Smooth muscle cell (in vitro differentiated cells): ENCODE data around the gene LYZL4. TPM values are rescaled to one million over a fixed set of nuclear protein-coding genes. Genes with fewer than 3 reads are reported as not detected.

Experiments
- DNase-seq: peaks from one replicate; lab custom pipeline; 2025; ENCODE audit not compliant: unreplicated experiment; lab: John Stamatoyannopoulos, UW
- H2AFZ ChIP-seq: fragments of 200-600 bp; sonication (generic); 2 replicates; pipeline ENCODE4 v1.6.0; 2016; ENCODE audit warnings: antibody characterized with exemption, low read depth, mild to moderate bottlenecking
- H3F3A ChIP-seq: fragments of 200-600 bp; sonication (generic); 2 replicates; pipeline ENCODE4 v1.6.0; 2017; ENCODE audit warnings: antibody characterized with exemption, low read depth
- H3K27ac ChIP-seq: fragments of 200-600 bp; sonication (generic); 2 replicates; pipeline ENCODE4 v1.5.1; 2016; ENCODE audit warnings: low read depth, mild to moderate bottlenecking
- H3K27me3 ChIP-seq: fragments of 200-600 bp; sonication (generic); 2 replicates; pipeline ENCODE4 v1.6.1; 2016; ENCODE audit warnings: low read depth, mild to moderate bottlenecking
- H3K36me3 ChIP-seq: fragments of 200-600 bp; sonication (generic); 2 replicates; pipeline ENCODE4 v1.5.1; 2016; ENCODE audit warnings: low read depth
- H3K4me1 ChIP-seq: fragments of 200-600 bp; sonication (generic); 2 replicates; pipeline ENCODE4 v1.5.1; 2016; ENCODE audit warnings: low read depth
- H3K4me2 ChIP-seq: fragments of 200-600 bp; sonication (generic); 2 replicates; pipeline ENCODE4 v1.6.0; 2016; ENCODE audit warnings: mild to moderate bottlenecking
- H3K4me3 ChIP-seq: fragments of 200-600 bp; sonication (generic); 2 replicates; pipeline ENCODE4 v1.5.1; 2016; ENCODE audit warnings: mild to moderate bottlenecking
- H3K79me2 ChIP-seq: fragments of 200-600 bp; sonication (generic); 2 replicates; pipeline ENCODE4 v1.6.0; 2016; ENCODE audit warnings: low read depth, mild to moderate bottlenecking
- H3K9ac ChIP-seq: fragments of 200-600 bp; sonication (generic); 2 replicates; pipeline ENCODE4 v1.6.0; 2016; ENCODE audit warnings: low read depth
- H3K9me3 ChIP-seq: fragments of 200-600 bp; sonication (generic); replicated peaks from 2 replicates; pipeline ENCODE4 v1.5.1; 2016; ENCODE audit warnings: low read depth
- H4K20me1 ChIP-seq: fragments of 200-600 bp; sonication (generic); 2 replicates; pipeline ENCODE4 v1.6.0; 2016; ENCODE audit warnings: low read depth
- CTCF ChIP-seq: fragments of 200-600 bp; sonication (generic); IDR thresholded peaks from 2 replicates; pipeline ENCODE4 v1.5.1; 2017; ENCODE audit warnings: borderline replicate concordance, mild to moderate bottlenecking, antibody characterized with exemption; ENCODE audit not compliant: insufficient read depth, poor library complexity, severe bottlenecking
- WGBS: methylation state at CpG from one replicate; pipeline ENCODE4 v1.1.7; 2016; ENCODE audit warnings: low lambda C conversion rate; 5-methylcytosine and 5-hydroxymethylcytosine counted together
- polyA plus RNA-seq: library from polyadenylated mRNA; unstranded; fragments of >200 nt; fragmentation: Nextera tagmentation; extraction: Ambion mirVana; gene quantifications from 2 replicates; pipeline ENCODE4 v1.2.1, GENCODE V29; 2016
- total RNA-seq: library from RNA; depleted of rRNA; stranded (reverse); fragments of >200 nt; gene quantifications from 2 replicates; pipeline ENCODE4 v1.2.3, GENCODE V29; 2014

Gene LYZL4
- total and polyA plus RNA-seq, 2 experiments from 2014 or later, result not detected

DNA sequence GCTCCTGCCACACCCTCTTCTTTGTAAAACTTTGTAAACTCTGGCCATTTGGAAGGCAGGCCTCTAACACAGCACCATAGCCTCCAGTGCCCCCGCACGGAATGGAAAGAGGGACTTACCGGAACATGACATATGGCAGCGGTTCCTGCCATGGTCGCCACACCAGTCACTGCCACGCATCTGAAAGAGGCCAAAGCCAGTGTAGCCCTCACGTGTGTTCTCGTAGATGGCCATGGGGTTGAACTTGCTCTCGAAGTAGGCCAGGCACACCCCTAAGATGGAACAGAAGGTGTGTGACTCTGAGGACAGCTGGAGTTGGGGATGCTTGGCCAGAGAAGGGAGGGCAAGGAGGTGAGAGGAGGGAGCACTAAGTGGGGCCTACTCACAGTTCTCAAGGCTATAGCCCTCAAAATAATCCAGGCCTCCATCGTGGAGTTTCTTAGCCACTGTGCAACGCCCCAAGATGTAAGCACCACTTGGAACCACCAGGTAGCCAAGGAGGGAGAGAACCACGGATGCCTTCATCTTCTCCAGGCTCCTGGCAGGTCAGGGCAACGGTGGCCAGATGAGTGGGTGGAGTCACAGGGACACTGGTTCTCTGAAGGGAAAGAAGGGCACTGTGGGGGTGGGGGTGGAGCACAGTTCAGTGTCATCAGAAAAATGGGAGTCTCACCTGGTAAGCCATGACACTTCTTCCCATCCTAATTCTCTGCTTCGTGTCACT is 3.5 kb downstream of the LYZL4 start:
- DNase-seq, result no peak
- Histone ChIP-seq H3K9me3 (no peaks in the 10 kb centered on the region), H3K4me3 (no peak overlapping the region), H3F3A (no peaks in the 10 kb centered on the region), H3K79me2 (no peaks in the 10 kb centered on the region), H3K27ac (no peak overlapping the region), H3K27me3 (no peaks in the 10 kb centered on the region), H3K36me3 (no peaks in the 10 kb centered on the region), H3K4me2 (no peak overlapping the region), H2AFZ (no peak overlapping the region), H3K9ac (no peak overlapping the region), H3K4me1 (no peaks in the 10 kb centered on the region), H4K20me1 (no peaks in the 10 kb centered on the region)
- 92% methylated on average over 14 of the region's 14 CpGs for WGBS
- no peak for TF ChIP-seq CTCF

- 91% methylated on average over 7 of the region's 7 CpGs for WGBS
- no peak overlapping the region for H3K4me3 ChIP-seq
- no peaks in the 10 kb centered on the region for H3K4me1 ChIP-seq
- no peak for DNase-seq
- H3K27ac ChIP-seq, result no peak overlapping the region
- no peak overlapping the region for H2AFZ ChIP-seq
- H3K9me3 ChIP-seq, result no peaks in the 10 kb centered on the region
- no peak overlapping the region for H3K9ac ChIP-seq
- no peak for TF ChIP-seq CTCF
- no peak overlapping the region for H3K4me2 ChIP-seq
- H3K27me3 ChIP-seq, result no peaks in the 10 kb centered on the region
- no peaks in the 10 kb centered on the region for H3K79me2 ChIP-seq
- H3K36me3 ChIP-seq, result no peaks in the 10 kb centered on the region
- no peaks in the 10 kb centered on the region for H4K20me1 ChIP-seq
- H3F3A ChIP-seq, result no peaks in the 10 kb centered on the region
These were observed 4.6 kb downstream of the LYZL4 start for GRCh38 chr3:42405857-42406256.

DNA sequence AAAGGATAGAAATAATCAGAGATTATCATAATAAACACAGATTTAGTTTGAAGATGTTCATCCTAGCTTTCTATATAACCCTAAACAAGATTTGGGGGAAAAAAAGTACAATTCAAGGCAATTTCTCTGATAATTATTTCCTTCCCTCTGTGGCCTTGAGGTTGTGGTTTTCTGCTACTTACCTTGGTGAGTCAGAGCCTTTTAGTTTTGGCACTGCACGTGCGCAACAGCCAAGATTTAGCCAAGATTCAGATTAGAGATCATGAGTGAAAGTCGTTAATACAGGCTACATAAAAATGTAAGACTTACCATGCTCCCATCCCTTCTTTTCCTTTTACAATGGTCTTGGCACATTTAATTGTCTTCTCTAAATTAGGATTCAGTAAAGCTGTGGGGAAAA is 6.7 kb downstream of the LYZL4 start:
- 79% methylated on average over 3 of the region's 3 CpGs for WGBS
- H3K27me3 ChIP-seq, result no peaks in the 10 kb centered on the region
- H3K4me1 ChIP-seq, result no peaks in the 10 kb centered on the region
- no peak overlapping the region for H2AFZ ChIP-seq
- no peaks in the 10 kb centered on the region for H3K79me2 ChIP-seq
- H3F3A ChIP-seq, result no peaks in the 10 kb centered on the region
- no peak overlapping the region for H3K4me2 ChIP-seq
- no peak for TF ChIP-seq CTCF
- H3K27ac ChIP-seq, result no peak overlapping the region
- DNase-seq, result no peak
- H3K4me3 ChIP-seq, result no peak overlapping the region
- H3K36me3 ChIP-seq, result no peaks in the 10 kb centered on the region
- no peaks in the 10 kb centered on the region for H3K9me3 ChIP-seq
- no peak overlapping the region for H3K9ac ChIP-seq
- no peaks in the 10 kb centered on the region for H4K20me1 ChIP-seq
